ENCODE results near the gene APRT.

GRCh38 chr16:88857728-88858339 lies 46.1 kb upstream of the APRT start:
- TF ChIP-seq TEAD4 (IDR thresholded peaks at IDR 0.05) (no peak), TAF1 (IDR thresholded peaks at IDR 0.05; ENCODE audit: low read depth) (no peak), YY1 (IDR thresholded peaks at IDR 0.05; ENCODE audit: low read depth) (no peak), ZBTB7A (IDR thresholded peaks at IDR 0.05; ENCODE audit: low read depth) (no peak), REST (IDR thresholded peaks at IDR 0.05; ENCODE audit: low read depth) (no peak), EP300 (IDR thresholded peaks at IDR 0.05; ENCODE audit: borderline replicate concordance) (no peak), CEBPB (IDR thresholded peaks at IDR 0.05) (no peak), USF1 (IDR thresholded peaks at IDR 0.05) (no peak), RAD21 (IDR thresholded peaks at IDR 0.05; ENCODE audit: low read depth) (peak; percentile 40), FOXM1 (IDR thresholded peaks at IDR 0.05; ENCODE audit: borderline replicate concordance, low read depth) (no peak), NFIC (IDR thresholded peaks at IDR 0.05) (no peak), EGR1 (IDR thresholded peaks at IDR 0.05) (no peak)
- TF ChIP-seq, protein P1, sequence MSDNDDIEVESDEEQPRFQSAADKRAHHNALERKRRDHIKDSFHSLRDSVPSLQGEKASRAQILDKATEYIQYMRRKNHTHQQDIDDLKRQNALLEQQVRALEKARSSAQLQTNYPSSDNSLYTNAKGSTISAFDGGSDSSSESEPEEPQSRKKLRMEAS (IDR thresholded peaks at IDR 0.05) = no peak

All from Ishikawa (cell line).